Subcutaneous abdominal adipose tissue (tissue), 5 donors: Measurements from ENCODE around the gene ARL13B.

Source experiments
- H3K27ac ChIP-seq: one replicate; pipeline ENCODE4 v1.7.0; 2013; ENCODE audit warnings: low read depth, mild to moderate bottlenecking, inconsistent platforms, low read length, moderate library complexity
- H3K27me3 ChIP-seq, 5 donors: one replicate each; pipeline ENCODE4 v1.7.0; 2013; ENCODE audit warnings: low read length in 5 of 5, inconsistent platforms in 1 of 5; ENCODE audit not compliant: control insufficient read depth in 5 of 5, insufficient read depth in 4 of 5
- H3K36me3 ChIP-seq, 5 donors: one replicate each; pipeline ENCODE4 v1.7.0; 2013; ENCODE audit warnings: low read length in 5 of 5; ENCODE audit not compliant: control insufficient read depth in 5 of 5, insufficient read depth in 5 of 5
- H3K4me1 ChIP-seq, 5 donors: one replicate each; pipeline ENCODE4 v1.7.0; 2013; ENCODE audit warnings: low read length in 5 of 5, mild to moderate bottlenecking in 3 of 5, moderate library complexity in 1 of 5; ENCODE audit not compliant: control insufficient read depth in 5 of 5, insufficient read depth in 5 of 5
- H3K4me3 ChIP-seq, 5 donors: one replicate each; pipeline ENCODE4 v1.7.0; 2013; ENCODE audit warnings: low read length in 5 of 5, low read depth in 1 of 5
- H3K9ac ChIP-seq, 5 donors: one replicate each; pipeline ENCODE4 v1.7.0; 2013; ENCODE audit warnings: low read length in 5 of 5, mild to moderate bottlenecking in 4 of 5, moderate library complexity in 3 of 5
- H3K9me3 ChIP-seq, 5 donors: one replicate each; pipeline ENCODE4 v1.7.0; 2013; ENCODE audit warnings: low read length in 5 of 5; ENCODE audit not compliant: control insufficient read depth in 5 of 5
- donor health status: healthy.
- donor health status: healthy.
- donor health status: healthy.
- donor health status: healthy.
- donor health status: healthy.

The ARL13B gene

DNA sequence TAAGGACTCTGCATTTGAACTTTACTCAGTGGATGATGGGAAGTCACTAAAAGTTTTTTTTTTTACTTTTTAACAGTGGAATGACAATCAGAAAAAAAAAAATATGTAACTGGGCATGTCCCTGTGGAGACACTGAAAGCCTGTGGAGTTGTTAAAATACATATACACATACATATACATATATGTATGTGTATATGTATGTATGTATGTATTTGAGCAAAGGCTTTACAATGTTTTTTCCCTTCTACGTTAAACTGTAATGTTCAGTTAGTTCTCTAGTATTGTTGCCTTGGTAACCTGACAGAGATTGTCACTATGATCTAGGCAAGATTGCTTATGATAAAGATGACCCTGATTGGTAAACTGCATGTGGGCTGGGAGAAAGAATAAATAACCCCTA lies 113.2 kb downstream of the ARL13B start:
- Histone ChIP-seq H3K27me3 (no peaks in the 10 kb centered on the region), H3K4me3 (no peak overlapping the region), H3K4me1 (peaks cover 0 to 3% (median 0%) of the 10 kb centered on the region in 5 donors), H3K9me3 (no peaks in the 10 kb centered on the region), H3K27ac (no peak overlapping the region), H3K9ac (no peak overlapping the region), H3K36me3 (peaks cover 17 to 46% (median 32%) of the 10 kb centered on the region in 5 donors)

DNA sequence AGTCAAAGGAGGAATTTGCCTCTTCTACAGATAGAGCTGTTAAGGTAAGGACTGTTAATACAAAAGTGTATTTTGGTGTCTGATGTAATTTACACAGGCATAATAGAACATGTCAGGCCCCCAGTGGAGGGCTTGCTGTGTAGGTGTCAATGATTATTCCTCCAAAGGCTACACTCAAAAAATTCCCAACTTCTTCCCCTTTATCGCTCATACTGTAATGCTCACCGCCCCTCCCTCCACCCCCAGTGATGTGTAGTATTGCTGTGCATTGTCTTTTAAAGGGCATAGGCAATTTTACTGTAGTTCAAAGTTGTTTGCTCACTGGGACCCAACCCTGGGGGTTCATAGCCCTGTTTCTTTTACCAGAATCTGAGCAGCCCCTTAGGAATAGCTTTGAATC lies 115.2 kb downstream of the ARL13B start:
- H3K4me1 ChIP-seq: peaks cover 0 to 3% (median 0%) of the 10 kb centered on the region in 5 donors
- peaks cover 24 to 47% (median 40%) of the 10 kb centered on the region in 5 donors for H3K36me3 ChIP-seq
- no peak overlapping the region for H3K9ac ChIP-seq
- H3K4me3 ChIP-seq: no peak overlapping the region
- H3K27ac ChIP-seq: no peak overlapping the region
- no peaks in the 10 kb centered on the region for H3K9me3 ChIP-seq
- no peaks in the 10 kb centered on the region for H3K27me3 ChIP-seq

DNA sequence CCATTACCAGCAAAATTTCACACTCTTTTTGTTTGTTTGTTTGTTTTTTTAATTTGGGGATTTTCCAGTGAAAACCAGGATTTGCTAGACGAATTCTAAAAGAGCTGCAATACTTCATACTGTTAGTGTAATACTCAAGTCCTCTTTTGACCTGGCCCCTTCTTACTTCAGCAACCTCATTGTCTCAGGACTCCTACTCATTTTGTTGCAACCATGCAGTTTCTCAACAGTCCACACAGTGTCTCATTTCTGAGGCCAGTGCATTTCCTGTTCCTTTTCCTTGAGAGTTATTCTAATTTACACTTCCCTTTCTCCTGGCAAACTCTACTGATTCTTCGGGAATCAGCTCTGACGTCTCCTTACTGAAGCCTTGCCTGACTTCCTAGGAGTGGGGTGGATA lies 118.5 kb downstream of the ARL13B start:
- H3K36me3 ChIP-seq: peaks cover 26 to 50% (median 34%) of the 10 kb centered on the region in 5 donors
- no peaks in the 10 kb centered on the region for H3K27me3 ChIP-seq
- H3K4me1 ChIP-seq: no peaks in the 10 kb centered on the region
- H3K27ac ChIP-seq: no peak overlapping the region
- no peak overlapping the region for H3K4me3 ChIP-seq
- no peak overlapping the region for H3K9ac ChIP-seq
- no peaks in the 10 kb centered on the region for H3K9me3 ChIP-seq

DNA sequence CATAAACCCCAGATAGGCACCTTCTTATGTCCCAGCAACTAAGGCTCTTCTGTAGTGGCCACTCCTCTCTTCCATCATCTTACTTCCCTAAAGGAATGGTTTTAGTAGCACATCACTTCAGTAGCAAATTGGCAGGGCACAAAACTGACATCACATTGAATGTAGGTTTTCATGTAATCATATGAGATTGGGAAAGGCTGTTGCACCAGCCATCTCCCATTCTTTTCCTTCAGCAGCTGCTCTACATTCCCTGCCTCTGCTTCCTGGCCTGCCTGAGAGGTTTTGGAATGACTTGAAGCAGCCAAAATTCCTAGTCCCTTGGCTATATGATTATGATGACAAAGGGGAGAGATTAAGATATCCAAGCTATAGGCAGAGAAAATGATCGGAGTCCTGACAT lies 119.4 kb downstream of the ARL13B start:
- Histone ChIP-seq H3K27ac (no peak overlapping the region), H3K36me3 (peaks cover 32 to 54% (median 38%) of the 10 kb centered on the region in 5 donors), H3K27me3 (no peaks in the 10 kb centered on the region), H3K9me3 (no peaks in the 10 kb centered on the region), H3K4me3 (no peak overlapping the region), H3K4me1 (no peaks in the 10 kb centered on the region), H3K9ac (no peak overlapping the region)

DNA sequence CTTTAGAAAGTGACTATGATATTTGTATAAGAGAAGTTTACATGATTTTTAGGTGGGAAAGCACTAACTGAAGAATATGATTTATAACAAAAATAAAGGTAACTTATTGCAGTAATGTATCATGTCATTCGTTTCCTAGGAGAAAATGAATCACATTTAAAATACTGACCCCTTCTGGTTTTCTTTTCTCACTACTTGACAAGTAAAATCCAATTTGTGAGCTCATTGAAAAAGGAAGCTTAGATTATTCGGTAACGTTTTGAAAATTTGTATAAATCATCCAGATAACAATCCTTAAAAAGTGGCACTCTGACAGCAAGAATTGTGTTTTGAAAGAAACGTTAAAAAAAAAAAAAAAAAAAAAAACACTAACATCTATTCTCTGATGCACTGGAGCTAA lies 121.9 kb downstream of the ARL13B start:
- H3K27me3 ChIP-seq: no peaks in the 10 kb centered on the region
- H3K9ac ChIP-seq: no peak overlapping the region
- H3K4me1 ChIP-seq: no peaks in the 10 kb centered on the region
- no peaks in the 10 kb centered on the region for H3K9me3 ChIP-seq
- H3K36me3 ChIP-seq: peaks cover 18 to 36% (median 25%) of the 10 kb centered on the region in 5 donors
- no peak overlapping the region for H3K27ac ChIP-seq
- no peak overlapping the region for H3K4me3 ChIP-seq
